Renal cortex interstitium (tissue), 11 donors: ENCODE results near the gene HAPLN3. TPM values are rescaled to one million over a fixed set of nuclear protein-coding genes. Genes with fewer than 3 reads are reported as not detected.

Experiments
- DNase-seq, 11 donors: peaks; one replicate each; pipeline ENCODE4 v3.0.0-alpha.2; 2013; ENCODE audit warnings: low read depth in 9 of 11, low spot score in 4 of 11; ENCODE audit errors: extremely low read depth in 1 of 11
- polyA plus RNA-seq, 3 donors: library from polyadenylated mRNA; unstranded; fragments of 120-200 nt; gene quantifications; one replicate each; pipeline ENCODE4 v1.2.1, GENCODE V29; 2013; ENCODE audit not compliant: insufficient read length in 3 of 3

Gene HAPLN3
- polyA plus RNA-seq, 3 donors, result 3.4 to 5.1 (median 4.1) TPM

- DNase-seq, result no peak
Measured at GRCh38 chr15:88874275-88874674, 21.1 kb downstream of the HAPLN3 start.

- DNase-seq, result no peak
Measured at GRCh38 chr15:88873786-88874185, 21.6 kb downstream of the HAPLN3 start.

GRCh38 chr15:88872706-88873105 lies 22.6 kb downstream of the HAPLN3 start:
- no peak for DNase-seq

- DNase-seq, result no peak
Measured at GRCh38 chr15:88872106-88872505, 23.2 kb downstream of the HAPLN3 start.

- DNase-seq, result no peak
Measured at GRCh38 chr15:88871313-88871712, 24.0 kb downstream of the HAPLN3 start.

GRCh38 chr15:88866295-88866881 lies 29.0 kb downstream of the HAPLN3 start:
- DNase-seq, result no peak

- no peak for DNase-seq
Measured at GRCh38 chr15:88865498-88866099, 29.7 kb downstream of the HAPLN3 start.

- DNase-seq, result no peak
Measured at GRCh38 chr15:88864861-88865497, 30.4 kb downstream of the HAPLN3 start.

GRCh38 chr15:88863412-88863811 lies 31.9 kb downstream of the HAPLN3 start:
- no peak for DNase-seq

- DNase-seq, result no peak
Measured at GRCh38 chr15:88860212-88860611, 35.1 kb downstream of the HAPLN3 start.

- no peak for DNase-seq
Measured at GRCh38 chr15:88859550-88859949, 35.8 kb downstream of the HAPLN3 start.

- no peak for DNase-seq
Measured at GRCh38 chr15:88858934-88859333, 36.4 kb downstream of the HAPLN3 start.

GRCh38 chr15:88852476-88852875 lies 42.9 kb downstream of the HAPLN3 start:
- no peak for DNase-seq

GRCh38 chr15:88849376-88850072 lies 45.8 kb downstream of the HAPLN3 start:
- peak in 1 of 11 donors; percentile 55 for DNase-seq

GRCh38 chr15:88848203-88848602 lies 47.1 kb downstream of the HAPLN3 start:
- DNase-seq, result no peak

GRCh38 chr15:88847144-88847543 lies 48.2 kb downstream of the HAPLN3 start:
- no peak for DNase-seq

GRCh38 chr15:88845616-88846015 lies 49.7 kb downstream of the HAPLN3 start:
- no peak for DNase-seq

GRCh38 chr15:88844749-88845386 lies 50.5 kb downstream of the HAPLN3 start:
- DNase-seq, result no peak

- no peak for DNase-seq
Measured at GRCh38 chr15:88843334-88843733, 52.0 kb downstream of the HAPLN3 start.

GRCh38 chr15:88842156-88842555 lies 53.2 kb downstream of the HAPLN3 start:
- DNase-seq, result no peak
